ENCODE measurements around the gene ARPC2.

GRCh38 chr2:218214116-218214515, 2.9 kb upstream of the ARPC2 start:
- TF ChIP-seq CTCF (IDR thresholded peaks at IDR 0.05): no peak
- TF ChIP-seq POLR2A (IDR thresholded peaks at IDR 0.05): no peak

Data from gastroesophageal sphincter (tissue), 3 donors.